ENCODE data around the gene PPP1R15A. TPM values are rescaled to one million over a fixed set of nuclear protein-coding genes. Genes with fewer than 3 reads are reported as not detected.

Gene PPP1R15A
- total RNA-seq, 1 experiment from 2014 or later: 51.0 TPM

DNA sequence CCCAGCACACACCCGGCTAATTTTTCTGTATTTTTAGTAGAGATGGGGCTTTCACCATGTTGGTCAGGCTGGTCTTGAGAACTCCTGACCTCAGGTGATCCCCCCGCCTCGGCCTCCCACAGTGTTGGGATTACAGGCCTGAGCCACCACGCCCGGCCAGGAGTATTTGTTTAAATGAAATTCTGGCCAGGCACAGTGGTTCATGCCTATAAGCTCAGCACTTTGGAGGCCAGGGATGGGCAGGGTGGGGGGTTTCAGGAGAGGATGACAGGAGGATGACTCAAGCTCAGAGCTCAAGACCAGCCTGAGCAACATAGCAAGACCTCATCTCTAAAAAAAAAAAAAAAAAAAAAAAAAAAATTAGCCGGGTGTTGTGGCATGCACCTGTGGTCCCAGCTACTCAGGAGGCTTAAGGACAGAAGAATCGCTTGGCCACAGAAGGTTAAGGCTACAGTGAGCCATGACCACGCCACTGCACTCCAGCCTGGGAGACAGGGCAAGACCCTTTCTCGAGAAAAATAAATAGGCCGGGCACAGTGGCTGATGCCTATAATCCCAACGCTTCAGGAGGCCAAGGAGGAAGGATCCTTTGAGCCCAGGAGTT lies 53.1 kb downstream of the PPP1R15A start:
- in situ Hi-C loops (cut with HindIII; ENCODE audit: low pct_unique_long_range_greater_than_20kb, low sequenced_read_pairs): no loop called here
- DNase-seq (ENCODE audit: low read depth): peak; percentile 84

Other genes starting within 250 kb of the PPP1R15A start
- gene DBP, start 235.0 kb upstream of the PPP1R15A start, total RNA-seq (2014; rRNA removed; shearing (Covaris generic); ENCODE audit: low replicate concordance): 6.2 and 15.1 TPM in 2 replicates
- 0.46 and 2.2 TPM in 2 replicates for gene CA11, start 226.2 kb upstream of the PPP1R15A start, total RNA-seq (2014; rRNA removed; shearing (Covaris generic); ENCODE audit: low replicate concordance)
- gene NTN5, start 199.4 kb upstream of the PPP1R15A start, total RNA-seq (2014; rRNA removed; shearing (Covaris generic); ENCODE audit: low replicate concordance): 1.5 TPM in 1 of 2 replicates, not detected in the other
- not detected in 2 replicates for gene FUT2, start 176.4 kb upstream of the PPP1R15A start, total RNA-seq (2014; rRNA removed; shearing (Covaris generic); ENCODE audit: low replicate concordance)
- 0.34 TPM in 1 of 2 replicates, not detected in the other for gene MAMSTR, start 152.7 kb upstream of the PPP1R15A start, total RNA-seq (2014; rRNA removed; shearing (Covaris generic); ENCODE audit: low replicate concordance)
- gene RASIP1, start 131.8 kb upstream of the PPP1R15A start, total RNA-seq (2014; rRNA removed; shearing (Covaris generic); ENCODE audit: low replicate concordance): not detected in 2 replicates
- gene IZUMO1, start 125.5 kb upstream of the PPP1R15A start, total RNA-seq (2014; rRNA removed; shearing (Covaris generic); ENCODE audit: low replicate concordance): 2.4 TPM in 1 of 2 replicates, not detected in the other
- 2.9 and 3.1 TPM in 2 replicates for gene FUT1, start 119.8 kb upstream of the PPP1R15A start, total RNA-seq (2014; rRNA removed; shearing (Covaris generic); ENCODE audit: low replicate concordance)
- gene FGF21, start 116.9 kb upstream of the PPP1R15A start, total RNA-seq (2014; rRNA removed; shearing (Covaris generic); ENCODE audit: low replicate concordance): not detected in 2 replicates
- gene BCAT2, start 61.4 kb upstream of the PPP1R15A start, total RNA-seq (2014; rRNA removed; shearing (Covaris generic); ENCODE audit: low replicate concordance): 73.5 and 83.0 TPM in 2 replicates
- 33.6 and 56.7 TPM in 2 replicates for gene HSD17B14, start 35.9 kb upstream of the PPP1R15A start, total RNA-seq (2014; rRNA removed; shearing (Covaris generic); ENCODE audit: low replicate concordance)
- 0.70 and 11.5 TPM in 2 replicates for gene PLEKHA4, start 3.8 kb upstream of the PPP1R15A start, total RNA-seq (2014; rRNA removed; shearing (Covaris generic); ENCODE audit: low replicate concordance)
- gene TULP2, start 26.3 kb downstream of the PPP1R15A start, total RNA-seq (2014; rRNA removed; shearing (Covaris generic); ENCODE audit: low replicate concordance): not detected in 2 replicates
- 338 and 348 TPM in 2 replicates for gene NUCB1, start 27.9 kb downstream of the PPP1R15A start, total RNA-seq (2014; rRNA removed; shearing (Covaris generic); ENCODE audit: low replicate concordance)
- 1.6 and 4.4 TPM in 2 replicates for gene DHDH, start 61.3 kb downstream of the PPP1R15A start, total RNA-seq (2014; rRNA removed; shearing (Covaris generic); ENCODE audit: low replicate concordance)
- 188 and 220 TPM in 2 replicates for gene BAX, start 82.5 kb downstream of the PPP1R15A start, total RNA-seq (2014; rRNA removed; shearing (Covaris generic); ENCODE audit: low replicate concordance)
- 13,494 and 14,762 TPM in 2 replicates for gene FTL, start 92.9 kb downstream of the PPP1R15A start, total RNA-seq (2014; rRNA removed; shearing (Covaris generic); ENCODE audit: low replicate concordance)
- gene GYS1, start 120.9 kb downstream of the PPP1R15A start, total RNA-seq (2014; rRNA removed; shearing (Covaris generic); ENCODE audit: low replicate concordance): 31.3 and 32.3 TPM in 2 replicates
- 493 and 608 TPM in 2 replicates for gene RUVBL2, start 121.5 kb downstream of the PPP1R15A start, total RNA-seq (2014; rRNA removed; shearing (Covaris generic); ENCODE audit: low replicate concordance)
- gene LHB, start 144.7 kb downstream of the PPP1R15A start, total RNA-seq (2014; rRNA removed; shearing (Covaris generic); ENCODE audit: low replicate concordance): not detected in 2 replicates
- not detected in 2 replicates for gene CGB3, start 151.9 kb downstream of the PPP1R15A start, total RNA-seq (2014; rRNA removed; shearing (Covaris generic); ENCODE audit: low replicate concordance)
- gene CGB2, start 159.5 kb downstream of the PPP1R15A start, total RNA-seq (2014; rRNA removed; shearing (Covaris generic); ENCODE audit: low replicate concordance): 3.7 TPM in 1 of 2 replicates, not detected in the other
- gene CGB1, start 164.5 kb downstream of the PPP1R15A start, total RNA-seq (2014; rRNA removed; shearing (Covaris generic); ENCODE audit: low replicate concordance): not detected in 2 replicates
- gene CGB5, start 171.4 kb downstream of the PPP1R15A start, total RNA-seq (2014; rRNA removed; shearing (Covaris generic); ENCODE audit: low replicate concordance): not detected in 2 replicates
- 1.7 TPM in 1 of 2 replicates, not detected in the other for gene CGB8, start 176.7 kb downstream of the PPP1R15A start, total RNA-seq (2014; rRNA removed; shearing (Covaris generic); ENCODE audit: low replicate concordance)
- gene CGB7, start 185.3 kb downstream of the PPP1R15A start, total RNA-seq (2014; rRNA removed; shearing (Covaris generic); ENCODE audit: low replicate concordance): 1.7 and 4.1 TPM in 2 replicates
- 4.0 TPM in 1 of 2 replicates, not detected in the other for gene NTF4, start 192.4 kb downstream of the PPP1R15A start, total RNA-seq (2014; rRNA removed; shearing (Covaris generic); ENCODE audit: low replicate concordance)
- not detected in 2 replicates for gene KCNA7, start 200.3 kb downstream of the PPP1R15A start, total RNA-seq (2014; rRNA removed; shearing (Covaris generic); ENCODE audit: low replicate concordance)
- 137 and 175 TPM in 2 replicates for gene SNRNP70, start 213.0 kb downstream of the PPP1R15A start, total RNA-seq (2014; rRNA removed; shearing (Covaris generic); ENCODE audit: low replicate concordance)
- gene LIN7B, start 241.9 kb downstream of the PPP1R15A start, total RNA-seq (2014; rRNA removed; shearing (Covaris generic); ENCODE audit: low replicate concordance): 6.1 and 9.7 TPM in 2 replicates
- gene C19orf73, start 246.7 kb downstream of the PPP1R15A start, total RNA-seq (2014; rRNA removed; shearing (Covaris generic); ENCODE audit: low replicate concordance): 0.71 TPM in 1 of 2 replicates, not detected in the other
- 26.8 and 39.1 TPM in 2 replicates for gene PPFIA3, start 247.1 kb downstream of the PPP1R15A start, total RNA-seq (2014; rRNA removed; shearing (Covaris generic); ENCODE audit: low replicate concordance)

All from Caki2 (cell line).